ENCODE measurements around the gene FIP1L1. TPM values are rescaled to one million over a fixed set of nuclear protein-coding genes. Genes with fewer than 3 reads are reported as not detected.

Gene FIP1L1
- total and polyA plus RNA-seq, 10 donors, result 32.4 to 87.0 (median 59.9) TPM

DNA sequence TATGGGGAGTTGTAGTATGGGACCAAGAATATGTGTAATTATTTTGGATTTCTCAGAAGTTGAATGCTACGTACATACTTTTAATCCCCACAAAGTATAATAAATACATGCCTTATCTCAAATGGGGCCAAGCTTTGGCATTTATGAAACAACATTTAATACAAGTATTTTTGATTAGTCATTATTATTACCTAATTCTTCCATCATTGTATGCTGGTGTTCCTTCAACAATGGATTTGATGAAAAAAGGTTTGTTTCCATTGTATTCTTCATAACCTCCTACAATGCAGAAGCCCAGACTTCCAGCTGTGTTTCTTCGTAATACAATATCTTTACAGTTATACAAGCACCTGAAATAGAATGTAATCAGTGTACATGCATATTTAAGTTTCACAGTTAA, 83.8 kb downstream of the FIP1L1 start:
- Histone ChIP-seq H3K27me3 (replicated peaks in 1 of 7) (no peaks in the 10 kb centered on the region), H3K4me3 (no peak overlapping the region), H3K9me3 (peaks cover 0 to 6% (median 1%) of the 10 kb centered on the region in 8 donors), H3K27ac (no peak overlapping the region), H3K4me1 (no peaks in the 10 kb centered on the region), H3K36me3 (peaks cover 0 to 76% (median 45%) of the 10 kb centered on the region in 6 donors)
- 96 to 100% (median 99%) methylated on average over 2 of the region's 2 CpGs for WGBS, 5 donors
- TF ChIP-seq POLR2AphosphoS5 (IDR thresholded peaks at IDR 0.05) (no peak), POLR2A (IDR thresholded peaks at IDR 0.05) (no peak)
- TF ChIP-seq, protein P1, sequence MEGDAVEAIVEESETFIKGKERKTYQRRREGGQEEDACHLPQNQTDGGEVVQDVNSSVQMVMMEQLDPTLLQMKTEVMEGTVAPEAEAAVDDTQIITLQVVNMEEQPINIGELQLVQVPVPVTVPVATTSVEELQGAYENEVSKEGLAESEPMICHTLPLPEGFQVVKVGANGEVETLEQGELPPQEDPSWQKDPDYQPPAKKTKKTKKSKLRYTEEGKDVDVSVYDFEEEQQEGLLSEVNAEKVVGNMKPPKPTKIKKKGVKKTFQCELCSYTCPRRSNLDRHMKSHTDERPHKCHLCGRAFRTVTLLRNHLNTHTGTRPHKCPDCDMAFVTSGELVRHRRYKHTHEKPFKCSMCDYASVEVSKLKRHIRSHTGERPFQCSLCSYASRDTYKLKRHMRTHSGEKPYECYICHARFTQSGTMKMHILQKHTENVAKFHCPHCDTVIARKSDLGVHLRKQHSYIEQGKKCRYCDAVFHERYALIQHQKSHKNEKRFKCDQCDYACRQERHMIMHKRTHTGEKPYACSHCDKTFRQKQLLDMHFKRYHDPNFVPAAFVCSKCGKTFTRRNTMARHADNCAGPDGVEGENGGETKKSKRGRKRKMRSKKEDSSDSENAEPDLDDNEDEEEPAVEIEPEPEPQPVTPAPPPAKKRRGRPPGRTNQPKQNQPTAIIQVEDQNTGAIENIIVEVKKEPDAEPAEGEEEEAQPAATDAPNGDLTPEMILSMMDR (IDR thresholded peaks at IDR 0.05 in 8 of 11, conservative IDR thresholded peaks at IDR 0.05 in 3 of 11), result no peak
- intact Hi-C loops (cut with DNase I; ENCODE audit: low total_unique reads), result no loop called here
- no peak for DNase-seq

- WGBS, 5 donors, result 87 to 93% (median 89%) methylated on average over 5 of the region's 5 CpGs
- no peak for DNase-seq
Observed at GRCh38 chr4:53463340-53463739, 85.9 kb downstream of the FIP1L1 start.

GRCh38 chr4:53465281-53465680, 87.8 kb downstream of the FIP1L1 start:
- 87 to 98% (median 96%) methylated on average over 2 of the region's 2 CpGs for WGBS, 5 donors
- TF ChIP-seq POLR2AphosphoS5 (IDR thresholded peaks at IDR 0.05) (no peak), POLR2A (IDR thresholded peaks at IDR 0.05) (no peak)
- TF ChIP-seq, protein P1 (IDR thresholded peaks at IDR 0.05 in 8 of 11, conservative IDR thresholded peaks at IDR 0.05 in 3 of 11), result no peak
- intact Hi-C loops (cut with DNase I; ENCODE audit: low total_unique reads), result no loop called here
- Histone ChIP-seq H3K27ac (no peak overlapping the region), H3K9me3 (peaks cover 0 to 32% (median 24%) of the 10 kb centered on the region in 8 donors), H3K36me3 (peaks cover 0 to 36% (median 21%) of the 10 kb centered on the region in 6 donors), H3K4me1 (no peaks in the 10 kb centered on the region), H3K4me3 (no peak overlapping the region), H3K27me3 (replicated peaks in 1 of 7) (no peaks in the 10 kb centered on the region)
- DNase-seq, result no peak

More at GRCh38 chr4:53463340-53463739, 85.9 kb downstream of the FIP1L1 start:
- TF ChIP-seq, protein P1 (IDR thresholded peaks at IDR 0.05 in 8 of 11, conservative IDR thresholded peaks at IDR 0.05 in 3 of 11), result no peak
- no peak for TF ChIP-seq POLR2AphosphoS5 (IDR thresholded peaks at IDR 0.05)
- Histone ChIP-seq H3K27ac (no peak overlapping the region), H3K36me3 (peaks cover 0 to 55% (median 34%) of the 10 kb centered on the region in 6 donors), H3K4me3 (no peak overlapping the region), H3K9me3 (peaks cover 0 to 27% (median 22%) of the 10 kb centered on the region in 8 donors), H3K27me3 (replicated peaks in 1 of 7) (no peaks in the 10 kb centered on the region), H3K4me1 (no peaks in the 10 kb centered on the region)
- intact Hi-C loops (cut with DNase I; ENCODE audit: low total_unique reads), result no loop called here

DNA sequence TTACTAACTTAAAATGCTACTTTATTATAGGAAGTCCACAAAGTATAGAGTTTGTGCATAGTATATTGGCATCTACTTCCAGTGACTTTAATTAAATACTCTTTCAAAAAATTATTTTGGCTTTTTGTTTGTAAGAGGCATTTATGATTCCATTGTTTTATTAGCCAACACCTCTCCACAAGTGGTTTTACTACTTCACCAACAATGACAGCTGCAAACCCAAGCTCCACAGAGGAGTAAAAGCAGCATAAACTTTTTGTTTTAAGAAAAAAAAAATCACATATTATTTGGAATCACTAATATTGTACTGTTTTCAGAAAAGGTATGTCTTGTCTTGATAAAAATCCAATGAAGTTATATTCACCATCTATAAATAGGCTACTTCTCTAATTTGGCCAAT, 88.5 kb downstream of the FIP1L1 start:
- peaks cover 0 to 32% (median 25%) of the 10 kb centered on the region in 8 donors for H3K9me3 ChIP-seq
- intact Hi-C loops (cut with DNase I; ENCODE audit: low total_unique reads), result no loop called here
- H3K27me3 ChIP-seq (replicated peaks in 1 of 7), result no peaks in the 10 kb centered on the region
- DNase-seq, result no peak
- no peak overlapping the region for H3K4me3 ChIP-seq
- no peaks in the 10 kb centered on the region for H3K4me1 ChIP-seq
- H3K27ac ChIP-seq, result no peak overlapping the region
- TF ChIP-seq POLR2AphosphoS5 (IDR thresholded peaks at IDR 0.05) (no peak), POLR2A (IDR thresholded peaks at IDR 0.05) (no peak)
- TF ChIP-seq, protein P1 (IDR thresholded peaks at IDR 0.05 in 8 of 11, conservative IDR thresholded peaks at IDR 0.05 in 3 of 11), result no peak
- H3K36me3 ChIP-seq, result peaks cover 0 to 30% (median 17%) of the 10 kb centered on the region in 6 donors
